ENCODE results near the gene ZNF280A.
A peak's percentile ranks its signal among the peaks of the same experiment; 100 is the strongest.

The ZNF280A gene

DNA sequence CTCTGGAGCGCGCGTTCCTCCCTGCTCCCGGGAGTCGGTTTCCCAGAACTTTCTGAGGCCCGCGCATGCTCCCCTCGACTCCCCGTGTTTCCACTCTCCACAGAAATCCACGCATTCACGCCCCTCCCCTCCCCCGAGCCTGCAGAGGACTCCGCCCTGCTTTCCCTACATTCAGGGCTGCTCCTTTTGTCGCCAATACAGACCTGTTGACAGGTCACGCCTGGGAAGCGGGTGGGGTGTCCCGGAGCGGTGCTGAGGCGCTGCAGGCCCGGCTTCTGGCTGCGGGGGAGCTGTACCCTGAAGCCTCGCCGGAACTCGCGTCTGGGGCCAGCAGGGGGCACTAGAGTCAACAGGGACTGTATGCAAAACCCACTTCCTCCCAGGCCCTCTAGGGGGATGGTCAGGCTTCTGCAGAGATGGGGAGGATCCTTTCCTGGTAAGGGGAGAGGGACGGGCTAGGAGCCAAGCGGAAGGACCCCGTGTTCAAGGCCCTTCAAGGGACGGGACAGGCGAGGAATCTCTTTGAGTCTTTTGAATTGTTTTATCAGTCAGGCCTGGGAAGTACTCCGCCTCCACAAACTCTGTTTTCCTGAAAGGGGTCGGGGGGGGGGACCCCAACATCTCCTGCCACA is 39.0 kb upstream of the ZNF280A start, which contains the start of gene PRAME:
TSS of gene PRAME (minus strand) at position 294 of the 632 bp plus-strand sequence. CDS start 2,433 bp downstream, outside the sequence.
- Histone ChIP-seq H3K9me2 (replicated peaks; ENCODE audit: insufficient read depth, low read length) (no peaks in the 10 kb centered on the region), H2AFZ (ENCODE audit: low read length) (peak within 1 kb of the TSS; percentile 93), H3F3A (ENCODE audit: insufficient read depth, low read length) (no peaks in the 10 kb centered on the region), H3K27me3 (replicated peaks; ENCODE audit: insufficient read depth, low read length) (no peaks in the 10 kb centered on the region), H3K4me2 (ENCODE audit: low read depth, low read length) (peak within 1 kb of the TSS; percentile 45), H3K9ac (ENCODE audit: low read length) (peak within 1 kb of the TSS; percentile 46; the same call in 1 of the 2 replicates), H3K9me3 (replicated peaks; ENCODE audit: insufficient read depth, low read length) (no peaks in the 10 kb centered on the region), H3K27ac (ENCODE audit: low read length) (no peak within 1 kb of the TSS), H3K4me1 (ENCODE audit: low read length) (peaks cover 3% of the 10 kb centered on the region; the same call in 1 of the 2 replicates), H3K36me3 (replicated peaks; ENCODE audit: insufficient read depth, low read length) (no peaks in the 10 kb centered on the region), H3K4me3 (ENCODE audit: low read length) (peak within 1 kb of the TSS; percentile 66), H3K79me2 (ENCODE audit: low read length) (no peaks in the 10 kb centered on the region), H4K20me1 (ENCODE audit: insufficient read depth, low read length) (no peaks in the 10 kb centered on the region)
- TF ChIP-seq EZH2 (optimal IDR thresholded peaks at IDR 0.05; ENCODE audit: low read depth, low read length) (no peak), CTCF (IDR thresholded peaks at IDR 0.05; ENCODE audit: low read length) (peak; percentile 99)
- peak; percentile 90 for DNase-seq

DNA sequence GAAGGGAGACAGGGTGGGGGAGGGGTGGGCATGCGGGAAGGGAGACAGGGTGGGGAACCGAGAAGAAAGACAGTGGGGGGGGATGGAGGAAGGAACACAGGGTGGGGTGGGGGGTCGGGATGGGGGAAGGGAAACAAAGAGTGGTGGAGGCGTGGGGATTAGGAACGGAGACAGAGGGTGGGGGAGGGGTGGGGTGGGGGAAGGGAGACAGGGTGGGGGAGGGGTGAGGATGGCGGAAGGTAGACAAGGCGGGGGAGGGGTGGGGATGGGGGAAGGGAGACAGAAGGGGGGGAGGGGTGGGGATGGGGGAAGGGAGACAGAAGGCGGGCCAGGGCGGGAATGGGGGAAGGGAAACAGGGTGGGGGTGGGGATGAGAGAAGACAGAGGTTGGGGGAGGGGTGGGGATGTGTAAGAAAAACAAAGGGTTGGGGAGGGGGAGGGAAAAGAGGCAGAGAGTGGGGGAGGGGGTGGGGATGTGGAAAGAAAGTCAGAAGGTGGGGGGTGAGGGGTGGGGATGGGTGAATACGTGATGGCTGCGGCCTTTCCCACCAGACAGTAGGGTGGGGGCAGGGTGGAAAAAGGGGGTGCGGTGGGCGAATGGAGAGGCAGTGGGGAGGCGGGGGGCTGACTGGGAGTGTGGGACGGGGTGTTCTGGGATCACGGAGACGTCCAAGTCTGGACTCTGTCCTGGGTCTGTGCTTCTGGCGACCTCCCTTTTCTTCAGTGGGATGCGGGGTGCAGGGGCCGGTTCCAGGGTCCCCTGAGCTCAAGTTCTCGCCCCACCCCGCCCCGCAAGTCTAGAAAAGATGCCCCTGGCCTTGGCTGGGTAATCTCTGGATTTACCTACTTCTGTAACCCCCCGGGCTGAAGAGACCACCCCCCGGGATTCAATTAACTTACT is 38.3 kb upstream of the ZNF280A start:
- H4K20me1 ChIP-seq (ENCODE audit: insufficient read depth, low read length): no peaks in the 10 kb centered on the region
- H3K9ac ChIP-seq (ENCODE audit: low read length): peak overlapping the region; percentile 46; the same call in 1 of the 2 replicates
- no peaks in the 10 kb centered on the region for H3K9me2 ChIP-seq (replicated peaks; ENCODE audit: insufficient read depth, low read length)
- H3K4me2 ChIP-seq (ENCODE audit: low read depth, low read length): peak overlapping the region; percentile 45
- no peak overlapping the region for H3K27ac ChIP-seq (ENCODE audit: low read length)
- H3K27me3 ChIP-seq (replicated peaks; ENCODE audit: insufficient read depth, low read length): no peaks in the 10 kb centered on the region
- no peak for TF ChIP-seq EZH2 (optimal IDR thresholded peaks at IDR 0.05; ENCODE audit: low read depth, low read length)
- no peak for TF ChIP-seq EZH2phosphoT487 (IDR thresholded peaks at IDR 0.05; ENCODE audit: low read length)
- no peak for TF ChIP-seq CTCF (IDR thresholded peaks at IDR 0.05; ENCODE audit: low read length)
- no peaks in the 10 kb centered on the region for H3F3A ChIP-seq (ENCODE audit: insufficient read depth, low read length)
- H3K36me3 ChIP-seq (replicated peaks; ENCODE audit: insufficient read depth, low read length): no peaks in the 10 kb centered on the region
- no peaks in the 10 kb centered on the region for H3K9me3 ChIP-seq (replicated peaks; ENCODE audit: insufficient read depth, low read length)
- peaks cover 3% of the 10 kb centered on the region; the same call in 1 of the 2 replicates for H3K4me1 ChIP-seq (ENCODE audit: low read length)
- DNase-seq: no peak
- peak overlapping the region; percentile 66 for H3K4me3 ChIP-seq (ENCODE audit: low read length)
- H2AFZ ChIP-seq (ENCODE audit: low read length): peak overlapping the region; percentile 93
- no peaks in the 10 kb centered on the region for H3K79me2 ChIP-seq (ENCODE audit: low read length)

- Histone ChIP-seq H2AFZ (ENCODE audit: low read length) (no peak overlapping the region), H4K20me1 (ENCODE audit: insufficient read depth, low read length) (no peaks in the 10 kb centered on the region), H3K36me3 (replicated peaks; ENCODE audit: insufficient read depth, low read length) (no peaks in the 10 kb centered on the region), H3K27ac (ENCODE audit: low read length) (no peak overlapping the region), H3K9ac (ENCODE audit: low read length) (no peak overlapping the region), H3K4me3 (ENCODE audit: low read length) (no peak overlapping the region), H3K79me2 (ENCODE audit: low read length) (no peaks in the 10 kb centered on the region), H3K9me3 (replicated peaks; ENCODE audit: insufficient read depth, low read length) (no peaks in the 10 kb centered on the region), H3F3A (ENCODE audit: insufficient read depth, low read length) (no peaks in the 10 kb centered on the region), H3K9me2 (replicated peaks; ENCODE audit: insufficient read depth, low read length) (no peaks in the 10 kb centered on the region), H3K27me3 (replicated peaks; ENCODE audit: insufficient read depth, low read length) (no peaks in the 10 kb centered on the region), H3K4me2 (ENCODE audit: low read depth, low read length) (no peak overlapping the region), H3K4me1 (ENCODE audit: low read length) (peaks cover 3% of the 10 kb centered on the region; the same call in 1 of the 2 replicates)
- DNase-seq: no peak
- TF ChIP-seq CTCF (IDR thresholded peaks at IDR 0.05; ENCODE audit: low read length) (no peak), EZH2 (optimal IDR thresholded peaks at IDR 0.05; ENCODE audit: low read depth, low read length) (no peak), EZH2phosphoT487 (IDR thresholded peaks at IDR 0.05; ENCODE audit: low read length) (no peak)
These were observed 37.2 kb upstream of the ZNF280A start for GRCh38 chr22:22556995-22557925.
